ENCODE results near the gene SCLT1. TPM values are rescaled to one million over a fixed set of nuclear protein-coding genes. Genes with fewer than 3 reads are reported as not detected.

The SCLT1 gene
- total RNA-seq, 1 donor from 2014 or later, result 7.2 TPM

GRCh38 chr4:128913228-128913627, 180.1 kb downstream of the SCLT1 start:
- DNase-seq (ENCODE audit: missing footprints), result no peak
- no peak for ATAC-seq
- intact Hi-C loops (cut with DNase I), result no loop called here

- intact Hi-C loops (cut with DNase I), result no loop called here
- ATAC-seq (no peak), DNase-seq (ENCODE audit: missing footprints) (no peak)
These were observed 184.6 kb downstream of the SCLT1 start for GRCh38 chr4:128908735-128909134.

GRCh38 chr4:128907981-128908380, 185.4 kb downstream of the SCLT1 start:
- DNase-seq (ENCODE audit: missing footprints) (no peak), ATAC-seq (no peak)
- intact Hi-C loops (cut with DNase I), result no loop called here

GRCh38 chr4:128906581-128906980, 186.8 kb downstream of the SCLT1 start:
- DNase-seq (ENCODE audit: missing footprints), result no peak
- no peak for ATAC-seq
- intact Hi-C loops (cut with DNase I), result no loop called here

- ATAC-seq, result no peak
- DNase-seq (ENCODE audit: missing footprints), result no peak
- intact Hi-C loops (cut with DNase I), result no loop called here
These were observed 188.5 kb downstream of the SCLT1 start for GRCh38 chr4:128904821-128905220.

- ATAC-seq (no peak), DNase-seq (ENCODE audit: missing footprints) (no peak)
- intact Hi-C loops (cut with DNase I), result no loop called here
These were observed 212.7 kb downstream of the SCLT1 start for GRCh38 chr4:128880662-128881061.

GRCh38 chr4:128879971-128880370, 213.4 kb downstream of the SCLT1 start:
- ATAC-seq (no peak), DNase-seq (ENCODE audit: missing footprints) (no peak)
- intact Hi-C loops (cut with DNase I), result no loop called here

- no peak for DNase-seq (ENCODE audit: missing footprints)
- ATAC-seq, result no peak
These were observed 214.1 kb downstream of the SCLT1 start for GRCh38 chr4:128879283-128879682.

GRCh38 chr4:128877934-128878333, 215.4 kb downstream of the SCLT1 start:
- ATAC-seq (no peak), DNase-seq (ENCODE audit: missing footprints) (no peak)
- intact Hi-C loops (cut with DNase I), result no loop called here

More at GRCh38 chr4:128879283-128879682, 214.1 kb downstream of the SCLT1 start:
- intact Hi-C loops (cut with DNase I), result no loop called here

- no peak for ATAC-seq
- intact Hi-C loops (cut with DNase I), result no loop called here
- DNase-seq (ENCODE audit: missing footprints), result no peak
These were observed 217.1 kb downstream of the SCLT1 start for GRCh38 chr4:128876200-128876599.

- ATAC-seq, result no peak
- intact Hi-C loops (cut with DNase I), result no loop called here
- DNase-seq (ENCODE audit: missing footprints), result no peak
These were observed 221.4 kb downstream of the SCLT1 start for GRCh38 chr4:128871948-128872347.

GRCh38 chr4:128869776-128870509, 223.4 kb downstream of the SCLT1 start:
- ATAC-seq, result no peak
- intact Hi-C loops (cut with DNase I), result no loop called here
- no peak for DNase-seq (ENCODE audit: missing footprints)

- intact Hi-C loops (cut with DNase I), result no loop called here
- DNase-seq (ENCODE audit: missing footprints) (no peak), ATAC-seq (no peak)
These were observed 224.6 kb downstream of the SCLT1 start for GRCh38 chr4:128868758-128869157.

GRCh38 chr4:128866691-128867090, 226.6 kb downstream of the SCLT1 start:
- ATAC-seq (no peak), DNase-seq (ENCODE audit: missing footprints) (no peak)
- intact Hi-C loops (cut with DNase I), result no loop called here

GRCh38 chr4:128866269-128866668, 227.1 kb downstream of the SCLT1 start:
- ATAC-seq (no peak), DNase-seq (ENCODE audit: missing footprints) (no peak)
- intact Hi-C loops (cut with DNase I), result no loop called here

GRCh38 chr4:128865132-128865531, 228.2 kb downstream of the SCLT1 start:
- ATAC-seq, result no peak
- DNase-seq (ENCODE audit: missing footprints), result no peak
- intact Hi-C loops (cut with DNase I), result no loop called here

GRCh38 chr4:128863312-128864075, 229.8 kb downstream of the SCLT1 start:
- ATAC-seq (peak; percentile 69), DNase-seq (ENCODE audit: missing footprints) (no peak)
- intact Hi-C loops (cut with DNase I), result loop anchor here (1.0 to 5.0 kb wide), 5 partner anchors 53 to 673 kb away; no protein-coding TSS in a partner anchor

- intact Hi-C loops (cut with DNase I), result loop anchor here (1.0 to 5.0 kb wide), 5 partner anchors 52 to 672 kb away; no protein-coding TSS in a partner anchor
- ATAC-seq (no peak), DNase-seq (ENCODE audit: missing footprints) (no peak)
These were observed 230.6 kb downstream of the SCLT1 start for GRCh38 chr4:128862608-128863311.

GRCh38 chr4:128861856-128862518, 231.4 kb downstream of the SCLT1 start:
- intact Hi-C loops (cut with DNase I), result loop anchor here (2.0 to 5.0 kb wide), 4 partner anchors 51 to 671 kb away; no protein-coding TSS in a partner anchor
- no peak for ATAC-seq
- DNase-seq (ENCODE audit: missing footprints), result peak; percentile 76
